Neuronal stem cell (in vitro differentiated cells): ENCODE results near the gene PLXNB3.
"Not testable (repeated sequence)": the region's sequence is repeated elsewhere in the genome, so short reads cannot be mapped to it uniquely, and the experiment has no call there.

Experiments used
- DNase-seq: peaks from one replicate; pipeline ENCODE4 v3.0.0-alpha.2; 2013; ENCODE audit warnings: low spot score
- H2AFZ ChIP-seq: one replicate; pipeline ENCODE4 v1.6.1; 2013; ENCODE audit warnings: mild to moderate bottlenecking, low read length, inconsistent platforms
- H2AK5ac ChIP-seq: 2 replicates; pipeline ENCODE4 v1.6.1; 2013; ENCODE audit warnings: low read depth, mild to moderate bottlenecking, inconsistent platforms, low read length, moderate library complexity, mixed read lengths
- H2BK120ac ChIP-seq: 2 replicates; pipeline ENCODE4 v1.6.1; 2013; ENCODE audit warnings: low read depth, mild to moderate bottlenecking, inconsistent platforms, low read length, moderate library complexity, mixed read lengths
- H2BK12ac ChIP-seq: one replicate; pipeline ENCODE4 v1.6.1; 2013; ENCODE audit warnings: low read length, inconsistent platforms
- H2BK15ac ChIP-seq: 2 replicates; pipeline ENCODE4 v1.6.1; 2013; ENCODE audit warnings: mild to moderate bottlenecking, low read length, inconsistent platforms, mixed read lengths
- H2BK5ac ChIP-seq: one replicate; pipeline ENCODE4 v1.6.1; 2013; ENCODE audit warnings: inconsistent platforms, mild to moderate bottlenecking, low read length, moderate library complexity
- H3K14ac ChIP-seq: one replicate; pipeline ENCODE4 v1.6.1; 2013; ENCODE audit warnings: low read length, inconsistent platforms
- H3K18ac ChIP-seq: 2 replicates; pipeline ENCODE4 v1.6.1; 2013; ENCODE audit warnings: low read length, inconsistent platforms
- H3K23ac ChIP-seq: 2 replicates; pipeline ENCODE4 v1.6.1; 2013; ENCODE audit warnings: low read depth, mild to moderate bottlenecking, mixed read lengths, low read length, inconsistent platforms; ENCODE audit not compliant: poor library complexity
- H3K27ac ChIP-seq: replicated peaks from 3 replicates; pipeline ENCODE4 v1.5.1; 2013; ENCODE audit warnings: low read length, inconsistent platforms
- H3K27me3 ChIP-seq, 3 experiments: 2 replicates each; pipeline ENCODE4 v1.6.1; 2013; ENCODE audit warnings: low read length in 3 of 3, mild to moderate bottlenecking in 2 of 3, inconsistent platforms in 1 of 3, low read depth in 1 of 3, mixed read lengths in 1 of 3, moderate library complexity in 1 of 3; ENCODE audit not compliant: control insufficient read depth in 3 of 3, insufficient read depth in 3 of 3
- H3K36me3 ChIP-seq, 2 donors: replicated peaks in 1 of 2; 2 replicates each; pipeline ENCODE4 v1.6.1; 2013; ENCODE audit warnings: low read length in 2 of 2; ENCODE audit not compliant: control insufficient read depth in 2 of 2, insufficient read depth in 2 of 2
- H3K4ac ChIP-seq: 2 replicates; pipeline ENCODE4 v1.6.1; 2013; ENCODE audit warnings: inconsistent platforms, mild to moderate bottlenecking, low read length, moderate library complexity
- H3K4me1 ChIP-seq, 2 donors: 1 replicate in 1 of 2; 2 replicates in 1 of 2; pipeline ENCODE4 v1.6.1; 2013; ENCODE audit warnings: low read length in 2 of 2, low read depth in 1 of 2; ENCODE audit not compliant: control insufficient read depth in 2 of 2, insufficient read depth in 1 of 2
- H3K4me2 ChIP-seq: one replicate; pipeline ENCODE4 v1.6.1; 2013; ENCODE audit warnings: mild to moderate bottlenecking, low read length, inconsistent platforms; ENCODE audit not compliant: insufficient read depth, poor library complexity, severe bottlenecking
- H3K4me3 ChIP-seq, 2 donors: 2 replicates each; pipeline ENCODE4 v1.5.1; 2013; ENCODE audit warnings: low read length in 2 of 2, mild to moderate bottlenecking in 2 of 2, inconsistent platforms in 1 of 2, moderate library complexity in 1 of 2
- H3K79me1 ChIP-seq: one replicate; pipeline ENCODE4 v1.6.1; 2013; ENCODE audit warnings: low read depth, mild to moderate bottlenecking, inconsistent platforms, low read length, moderate library complexity
- H3K9ac ChIP-seq: one replicate; pipeline ENCODE4 v1.6.1; 2013; ENCODE audit warnings: mild to moderate bottlenecking, low read depth, low read length, inconsistent platforms; ENCODE audit not compliant: poor library complexity
- H3K9me3 ChIP-seq, 2 donors: replicated peaks in 1 of 2; 2 replicates each; pipeline versions ENCODE3 to v1.6.1; 2013; ENCODE audit warnings: low read length in 2 of 2, mild to moderate bottlenecking in 2 of 2, inconsistent platforms in 1 of 2, low read depth in 1 of 2, mixed read lengths in 1 of 2, moderate library complexity in 1 of 2; ENCODE audit not compliant: control insufficient read depth in 2 of 2, insufficient read depth in 1 of 2
- H4K8ac ChIP-seq: one replicate; pipeline ENCODE4 v1.6.1; 2013; ENCODE audit warnings: low read depth, mild to moderate bottlenecking, inconsistent platforms, low read length, moderate library complexity
- H4K91ac ChIP-seq: one replicate; pipeline ENCODE4 v1.6.1; 2013; ENCODE audit warnings: low read length, low read depth, mild to moderate bottlenecking, inconsistent platforms; ENCODE audit not compliant: poor library complexity
- WGBS, 2 donors: extraction: QIAGEN DNeasy Blood & Tissue Kit; methylation state at CpG; one replicate each; pipeline ENCODE4 v1.1.7; 2013; ENCODE audit warnings: missing lambda C conversion rate in 2 of 2, mixed read lengths in 1 of 2; ENCODE audit not compliant: insufficient read length in 2 of 2, insufficient replicate concordance in 1 of 2; ENCODE audit errors: extremely low coverage in 2 of 2; 5-methylcytosine and 5-hydroxymethylcytosine counted together

The PLXNB3 gene

DNA sequence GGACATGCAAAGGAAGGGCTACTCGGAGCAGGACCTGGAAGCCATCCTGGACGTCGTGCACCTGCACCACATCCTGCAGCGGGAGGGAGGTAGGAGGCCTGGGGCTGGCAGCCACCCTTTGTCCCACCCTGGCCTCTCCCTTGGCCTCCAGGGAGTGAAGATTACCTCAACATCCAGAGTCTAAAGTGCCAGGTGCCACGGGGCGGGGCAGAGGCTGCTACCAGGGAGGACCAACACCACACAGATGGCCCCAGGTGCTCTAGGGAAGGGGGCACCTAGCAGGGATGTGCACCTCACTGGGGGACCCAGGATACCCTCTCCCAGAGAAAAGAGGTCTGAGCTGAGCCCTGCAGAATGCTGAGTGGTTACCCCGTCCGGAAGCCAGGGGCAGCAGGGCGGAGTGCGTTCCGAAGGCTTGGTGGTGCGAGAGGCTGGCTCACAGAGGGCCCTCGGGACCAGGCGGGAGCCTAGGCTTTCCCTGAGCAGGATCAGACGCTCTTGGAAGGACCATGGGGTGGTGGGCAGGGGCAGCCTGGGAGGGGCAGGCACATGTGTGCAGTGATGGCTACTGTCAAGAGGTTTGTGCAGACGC lies 23.3 kb upstream of the PLXNB3 start:
- Histone ChIP-seq H4K91ac (no peak overlapping the region), H3K23ac (no peak overlapping the region), H3K9ac (no peak overlapping the region), H3K4me3 (no peak overlapping the region), H2BK12ac (no peak overlapping the region), H3K14ac (no peak overlapping the region), H2BK15ac (no peak overlapping the region), H3K79me1 (no peaks in the 10 kb centered on the region), H4K8ac (no peak overlapping the region), H2AFZ (no peak overlapping the region), H3K4me2 (no peak overlapping the region), H3K4me1 (no peaks in the 10 kb centered on the region), H2BK5ac (no peak overlapping the region), H3K27ac (no peak overlapping the region), H3K27me3 (peaks cover 0 to 7% (median 0%) of the 10 kb centered on the region in 3 experiments), H3K36me3 (no peaks in the 10 kb centered on the region), H3K18ac (no peak overlapping the region), H2BK120ac (no peak overlapping the region), H2AK5ac (no peak overlapping the region), H3K4ac (no peak overlapping the region), H3K9me3 (no peaks in the 10 kb centered on the region)
- no peak for DNase-seq
- WGBS, 2 donors, result no CpG with 5 or more reads among the region's 16 CpGs

DNA sequence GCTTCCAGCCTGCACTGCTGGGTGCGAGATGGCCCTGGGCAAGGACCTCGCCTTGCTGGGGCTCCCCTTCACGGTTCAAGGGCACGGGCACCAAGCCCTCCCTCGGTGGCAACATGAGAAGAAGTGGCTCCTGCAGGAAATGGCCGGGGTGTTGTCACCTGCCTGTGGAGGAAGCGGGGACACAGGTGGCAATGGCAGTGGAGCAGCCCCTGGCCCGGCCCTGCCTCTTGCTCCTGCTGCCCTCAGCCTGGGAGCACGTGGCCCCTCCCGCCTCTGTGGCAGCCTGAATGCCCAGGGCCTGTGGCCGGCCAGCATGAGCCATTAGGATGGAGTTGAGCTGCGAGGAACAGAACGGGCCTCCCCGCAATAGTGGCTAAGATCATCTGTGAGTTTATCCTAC lies 22.6 kb upstream of the PLXNB3 start:
- H4K8ac ChIP-seq, result no peak overlapping the region
- no peaks in the 10 kb centered on the region for H3K9me3 ChIP-seq
- no peak for DNase-seq
- no peak overlapping the region for H3K9ac ChIP-seq
- H3K27ac ChIP-seq, result no peak overlapping the region
- H2BK12ac ChIP-seq, result no peak overlapping the region
- H2BK5ac ChIP-seq, result no peak overlapping the region
- H3K27me3 ChIP-seq, result peaks cover 0 to 7% (median 0%) of the 10 kb centered on the region in 3 experiments
- no peak overlapping the region for H3K18ac ChIP-seq
- H2BK15ac ChIP-seq, result no peak overlapping the region
- H3K4ac ChIP-seq, result no peak overlapping the region
- no peaks in the 10 kb centered on the region for H3K79me1 ChIP-seq
- WGBS, 2 donors, result no CpG with 5 or more reads among the region's 14 CpGs
- H3K23ac ChIP-seq, result no peak overlapping the region
- no peak overlapping the region for H2AFZ ChIP-seq
- no peak overlapping the region for H2BK120ac ChIP-seq
- H3K4me1 ChIP-seq, result no peaks in the 10 kb centered on the region
- H3K14ac ChIP-seq, result no peak overlapping the region
- H3K4me2 ChIP-seq, result no peak overlapping the region
- no peak overlapping the region for H4K91ac ChIP-seq
- no peak overlapping the region for H2AK5ac ChIP-seq
- H3K4me3 ChIP-seq, result no peak overlapping the region
- no peaks in the 10 kb centered on the region for H3K36me3 ChIP-seq

DNA sequence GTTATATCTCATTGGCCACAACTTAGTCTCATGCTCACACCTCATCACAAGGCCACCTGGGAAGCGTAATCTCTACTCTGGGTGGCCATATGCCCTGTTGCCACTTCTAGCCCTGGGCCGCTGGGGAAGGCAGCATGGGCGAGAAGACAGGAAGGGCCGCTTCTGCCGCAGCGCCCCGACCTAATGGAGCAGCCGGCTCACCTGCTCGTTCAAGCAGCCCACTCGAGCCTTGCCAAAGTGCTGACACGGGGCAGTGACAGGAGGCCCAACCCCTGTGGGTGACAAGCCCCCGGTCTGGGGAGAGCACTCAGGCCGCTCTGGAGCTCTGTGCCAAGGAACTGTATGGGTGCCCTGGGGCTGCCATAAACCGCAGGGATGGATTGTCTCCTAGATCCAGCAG lies 21.9 kb upstream of the PLXNB3 start:
- H3K4me3 ChIP-seq, H3K27ac ChIP-seq, H2BK12ac ChIP-seq, H3K36me3 ChIP-seq, H3K27me3 ChIP-seq, H2BK120ac ChIP-seq, H3K4me2 ChIP-seq, DNase-seq, H3K4ac ChIP-seq, H2BK5ac ChIP-seq, H2BK15ac ChIP-seq, H3K18ac ChIP-seq, H3K79me1 ChIP-seq, H4K91ac ChIP-seq, H3K9me3 ChIP-seq, H3K23ac ChIP-seq, H3K4me1 ChIP-seq, H2AK5ac ChIP-seq, H4K8ac ChIP-seq, H3K14ac ChIP-seq, H3K9ac ChIP-seq, H2AFZ ChIP-seq: not testable (repeated sequence)
- no CpG with 5 or more reads among the region's 14 CpGs for WGBS, 2 donors

DNA sequence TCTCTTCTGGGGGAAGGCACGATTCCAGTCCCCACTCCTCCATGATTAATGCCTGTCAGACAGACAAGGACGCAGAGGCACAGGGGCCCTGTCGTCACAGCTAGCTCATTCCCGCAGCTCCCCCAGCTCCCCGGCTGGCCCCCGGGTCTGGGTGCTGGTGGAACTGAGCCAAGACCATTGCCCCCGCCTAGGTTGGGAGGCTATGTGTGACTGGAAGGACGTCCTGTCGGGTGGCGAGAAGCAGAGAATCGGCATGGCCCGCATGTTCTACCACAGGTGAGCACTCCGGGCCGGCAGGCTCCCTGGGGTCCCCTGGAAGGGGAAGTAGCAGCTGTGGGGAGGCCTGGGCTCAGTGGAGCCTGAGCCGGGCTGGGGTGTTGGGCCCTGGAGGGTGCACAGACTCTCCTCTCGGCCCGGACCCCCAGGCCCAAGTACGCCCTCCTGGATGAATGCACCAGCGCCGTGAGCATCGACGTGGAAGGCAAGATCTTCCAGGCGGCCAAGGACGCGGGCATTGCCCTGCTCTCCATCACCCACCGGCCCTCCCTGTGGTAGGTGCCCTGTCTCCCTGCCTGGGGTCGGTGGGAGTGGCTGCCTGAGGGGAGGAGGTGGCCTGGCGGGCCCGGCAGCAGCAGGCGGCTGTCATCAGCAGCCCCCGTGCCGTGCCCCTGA lies 21.1 kb upstream of the PLXNB3 start:
- H3K27ac ChIP-seq, H3K79me1 ChIP-seq, H3K4ac ChIP-seq, H2AK5ac ChIP-seq, H3K14ac ChIP-seq, H3K23ac ChIP-seq, H3K4me1 ChIP-seq, H2AFZ ChIP-seq, H4K91ac ChIP-seq, DNase-seq, H3K9me3 ChIP-seq, H3K4me3 ChIP-seq, H3K27me3 ChIP-seq, H2BK12ac ChIP-seq, H2BK120ac ChIP-seq, H3K36me3 ChIP-seq, H3K18ac ChIP-seq, H3K9ac ChIP-seq, H4K8ac ChIP-seq, H2BK5ac ChIP-seq, H3K4me2 ChIP-seq: not testable (repeated sequence)
- peak overlapping the region; percentile 49 for H2BK15ac ChIP-seq
- WGBS, 2 donors, result no CpG with 5 or more reads among the region's 32 CpGs
